Liver (tissue), 9 donors: ENCODE data around the gene HTR3E. TPM values are rescaled to one million over a fixed set of nuclear protein-coding genes. Genes with fewer than 3 reads are reported as not detected.

ENCODE experiments used
- DNase-seq: peaks from one replicate; pipeline ENCODE4 v3.0.0-alpha.2; 2017; ENCODE audit warnings: low spot score
- H3K27ac ChIP-seq, 2 donors: one replicate each; pipeline ENCODE4 v1.7.0; 2013; ENCODE audit warnings: inconsistent platforms in 2 of 2, low read length in 2 of 2, control low read depth in 1 of 2, low read depth in 1 of 2, mild to moderate bottlenecking in 1 of 2
- H3K27me3 ChIP-seq, 4 donors: one replicate each; pipeline versions ENCODE4 v1.6.1 to v1.7.0; 2013; ENCODE audit warnings: low read length in 3 of 4, inconsistent platforms in 1 of 4, mild to moderate bottlenecking in 1 of 4, moderate library complexity in 1 of 4; ENCODE audit not compliant: control insufficient read depth in 4 of 4, insufficient read depth in 4 of 4
- H3K36me3 ChIP-seq, 4 donors: one replicate each; pipeline versions ENCODE4 v1.6.1 to v1.7.0; 2013; ENCODE audit warnings: low read length in 3 of 4, mild to moderate bottlenecking in 3 of 4, low read depth in 1 of 4, moderate library complexity in 1 of 4; ENCODE audit not compliant: control insufficient read depth in 4 of 4, insufficient read depth in 3 of 4
- H3K4me1 ChIP-seq, 4 donors: one replicate each; pipeline versions ENCODE4 v1.6.1 to v1.7.0; 2013; ENCODE audit warnings: low read length in 3 of 4, mild to moderate bottlenecking in 3 of 4, moderate library complexity in 1 of 4; ENCODE audit not compliant: control insufficient read depth in 4 of 4, insufficient read depth in 4 of 4
- H3K4me3 ChIP-seq, 3 donors: one replicate each; pipeline versions ENCODE4 v1.6.1 to v1.7.0; 2013; ENCODE audit warnings: low read length in 3 of 3, control low read depth in 1 of 3, low read depth in 1 of 3, mild to moderate bottlenecking in 1 of 3
- H3K9ac ChIP-seq, 2 donors: one replicate each; pipeline ENCODE4 v1.7.0; 2013; ENCODE audit warnings: low read length in 2 of 2, mild to moderate bottlenecking in 2 of 2, moderate library complexity in 2 of 2, control low read depth in 1 of 2, low read depth in 1 of 2
- H3K9me3 ChIP-seq, 4 donors: one replicate each; pipeline versions ENCODE4 v1.6.1 to v1.7.0; 2013; ENCODE audit warnings: low read length in 3 of 4; ENCODE audit not compliant: control insufficient read depth in 4 of 4
- ATF3 ChIP-seq: IDR thresholded peaks from 2 replicates; pipeline ENCODE4 v1.6.1; 2016; ENCODE audit warnings: antibody characterized with exemption
- CTCF ChIP-seq: fragments of 150-350 bp; IDR thresholded peaks from 2 replicates; pipeline ENCODE4 v1.5.1; 2017; ENCODE audit warnings: improper control_type of control experiment, low read depth, low read length; ENCODE audit not compliant: missing input control
- EGR1 ChIP-seq, 2 donors: IDR thresholded peaks; 2 replicates each; pipeline ENCODE4 v1.6.1; 2016 to 2018; ENCODE audit warnings: antibody characterized with exemption in 2 of 2, low read depth in 2 of 2
- FOXA1 ChIP-seq: IDR thresholded peaks from 2 replicates; pipeline ENCODE4 v1.6.1; 2016; ENCODE audit warnings: antibody characterized with exemption
- FOXA2 ChIP-seq: IDR thresholded peaks from 2 replicates; pipeline ENCODE4 v1.6.1; 2016; ENCODE audit warnings: antibody characterized with exemption
- HNF4A ChIP-seq, 2 donors: conservative IDR thresholded peaks; 2 replicates each; pipeline ENCODE4 v1.6.1; 2016; ENCODE audit warnings: antibody characterized with exemption in 2 of 2, mild to moderate bottlenecking in 2 of 2
- HNF4G ChIP-seq: IDR thresholded peaks from 2 replicates; pipeline ENCODE4 v1.6.1; 2016; ENCODE audit warnings: antibody characterized with exemption
- JUND ChIP-seq, 2 donors: IDR thresholded peaks; 2 replicates each; pipeline ENCODE4 v1.6.1; 2016; ENCODE audit warnings: antibody characterized with exemption in 2 of 2
- MAX ChIP-seq: IDR thresholded peaks from 2 replicates; pipeline ENCODE4 v1.6.1; 2016; ENCODE audit warnings: antibody characterized with exemption
- NR2F2 ChIP-seq: IDR thresholded peaks from 2 replicates; pipeline ENCODE4 v1.6.1; 2016; ENCODE audit warnings: antibody characterized with exemption
- RAD21 ChIP-seq, 2 donors: IDR thresholded peaks; 2 replicates each; pipeline ENCODE4 v1.6.1; 2016; ENCODE audit warnings: antibody characterized with exemption in 2 of 2, mild to moderate bottlenecking in 2 of 2
- REST ChIP-seq: IDR thresholded peaks from 2 replicates; pipeline ENCODE4 v1.6.1; 2016; ENCODE audit warnings: antibody characterized with exemption, mild to moderate bottlenecking
- RXRA ChIP-seq, 2 donors: IDR thresholded peaks; 2 replicates each; pipeline ENCODE4 v1.6.1; 2017 to 2018; ENCODE audit warnings: antibody characterized with exemption in 2 of 2, mild to moderate bottlenecking in 1 of 2
- SP1 ChIP-seq: IDR thresholded peaks from 2 replicates; pipeline ENCODE4 v1.6.1; 2018; ENCODE audit warnings: antibody characterized with exemption, mild to moderate bottlenecking
- TAF1 ChIP-seq: conservative IDR thresholded peaks from 2 replicates; pipeline ENCODE4 v1.6.1; 2016; ENCODE audit warnings: antibody characterized with exemption, mild to moderate bottlenecking
- YY1 ChIP-seq: IDR thresholded peaks from 2 replicates; pipeline ENCODE4 v1.6.1; 2016; ENCODE audit warnings: antibody characterized with exemption, mild to moderate bottlenecking
- ZBTB33 ChIP-seq: IDR thresholded peaks from 2 replicates; pipeline ENCODE4 v1.6.1; 2016; ENCODE audit warnings: antibody characterized with exemption
- WGBS: extraction: QIAGEN DNeasy Blood & Tissue Kit; methylation state at CpG from one replicate; pipeline ENCODE4 v1.1.7; 2013; 5-methylcytosine and 5-hydroxymethylcytosine counted together
- polyA plus RNA-seq, 2 donors: library from polyadenylated mRNA; stranded (reverse) in 1 of 2; unstranded in 1 of 2; fragments of 200-250 nt in 1 of 2; fragments of >200 nt in 1 of 2; fragmentation: Nextera tagmentation in 1 of 2; extraction: Ambion mirVana in 1 of 2; gene quantifications; one replicate each; pipeline versions ENCODE4 v1.2.1 to v1.2.3, GENCODE V29; 2013 to 2015
- total RNA-seq, 2 donors: library from RNA; depleted of rRNA; stranded (reverse); fragments of >200 nt; gene quantifications; one replicate each; pipeline ENCODE4 v1.2.3, GENCODE V29; 2014
- donor health status: healthy.
- donor health status: healthy.
- donor health status: healthy.
- donor health status: healthy.
- donor health status: healthy.

Gene HTR3E
- total and polyA plus RNA-seq, 4 donors = not detected

- Histone ChIP-seq H3K9ac (no peak overlapping the region), H3K4me1 (peaks cover 0 to 16% (median 4%) of the 10 kb centered on the region in 4 donors), H3K27ac (no peak overlapping the region), H3K27me3 (no peaks in the 10 kb centered on the region), H3K9me3 (no peaks in the 10 kb centered on the region), H3K36me3 (peaks cover 2 to 59% (median 46%) of the 10 kb centered on the region in 4 donors), H3K4me3 (no peak overlapping the region)
- 66% methylated on average over 5 of the region's 5 CpGs for WGBS
- no peak for TF ChIP-seq TAF1
- TF ChIP-seq YY1 = no peak
- TF ChIP-seq ZBTB33 = no peak
- TF ChIP-seq HNF4A (conservative IDR thresholded peaks at IDR 0.05) = peak in 1 of 2 donors; percentile 17
- no peak for DNase-seq
Measured at GRCh38 chr3:184144505-184144904, 47.6 kb downstream of the HTR3E start.

GRCh38 chr3:184145111-184145524 lies 48.3 kb downstream of the HTR3E start:
- TF ChIP-seq RAD21 (IDR thresholded peaks at IDR 0.05) (peak; percentile 71 to 80), RXRA (IDR thresholded peaks at IDR 0.05) (no peak), SP1 (no peak), CTCF (peak; percentile 44)
- Histone ChIP-seq H3K27ac (no peak overlapping the region), H3K9ac (no peak overlapping the region), H3K36me3 (peaks cover 2 to 56% (median 45%) of the 10 kb centered on the region in 4 donors), H3K27me3 (no peaks in the 10 kb centered on the region), H3K4me1 (peaks cover 0 to 16% (median 4%) of the 10 kb centered on the region in 4 donors), H3K4me3 (no peak overlapping the region), H3K9me3 (no peaks in the 10 kb centered on the region)
- no peak for DNase-seq
- WGBS = 41% methylated on average over 4 of the region's 4 CpGs

GRCh38 chr3:184145751-184146270 lies 48.9 kb downstream of the HTR3E start:
- no peaks in the 10 kb centered on the region for H3K27me3 ChIP-seq
- peaks cover 2 to 49% (median 38%) of the 10 kb centered on the region in 4 donors for H3K36me3 ChIP-seq
- H3K9ac ChIP-seq = no peak overlapping the region
- DNase-seq = no peak
- H3K27ac ChIP-seq = no peak overlapping the region
- no peaks in the 10 kb centered on the region for H3K9me3 ChIP-seq
- 85% methylated on average over 8 of the region's 8 CpGs for WGBS
- peaks cover 0 to 16% (median 4%) of the 10 kb centered on the region in 4 donors for H3K4me1 ChIP-seq
- H3K4me3 ChIP-seq = no peak overlapping the region
- TF ChIP-seq HNF4A (conservative IDR thresholded peaks at IDR 0.05) = no peak
- no peak for TF ChIP-seq FOXA2
- no peak for TF ChIP-seq MAX
- TF ChIP-seq JUND (IDR thresholded peaks at IDR 0.05) = no peak
- TF ChIP-seq ATF3 = no peak
- no peak for TF ChIP-seq EGR1 (IDR thresholded peaks at IDR 0.05; ENCODE audit: low read depth in 2 of 2)
- TF ChIP-seq HNF4G = no peak
- no peak for TF ChIP-seq RAD21 (IDR thresholded peaks at IDR 0.05)
- no peak for TF ChIP-seq RXRA (IDR thresholded peaks at IDR 0.05)
- TF ChIP-seq TAF1 = no peak
- no peak for TF ChIP-seq REST
- no peak for TF ChIP-seq YY1
- no peak for TF ChIP-seq NR2F2
- no peak for TF ChIP-seq SP1
- TF ChIP-seq FOXA1 = no peak
- TF ChIP-seq ZBTB33 = no peak
